Measurements from ENCODE around the gene GPR146.
A peak's percentile ranks its signal among the peaks of the same experiment; 100 is the strongest.

GPR146 gene

DNA sequence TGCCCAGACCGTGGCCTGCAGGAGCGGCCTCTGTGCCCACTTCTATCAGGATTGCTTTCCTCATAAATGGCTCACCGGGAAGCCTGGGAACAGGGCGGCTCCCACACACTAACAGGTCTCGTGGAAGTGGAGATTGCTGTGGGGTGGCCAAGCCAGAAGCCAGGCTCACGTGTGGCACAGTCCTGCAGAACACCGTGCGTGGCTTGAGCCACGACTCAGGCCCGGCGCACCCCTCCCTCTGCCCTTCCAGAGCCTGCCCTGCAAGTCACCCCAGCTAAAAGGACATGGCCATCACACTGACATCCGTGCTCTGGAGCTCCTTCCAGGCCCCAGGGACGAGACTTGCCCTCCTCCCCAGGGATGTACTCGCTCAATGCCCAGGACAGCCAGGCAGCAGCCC is 50.5 kb downstream of the GPR146 start:
- TF ChIP-seq POLR2A (IDR thresholded peaks at IDR 0.05; ENCODE audit: low read length), result no peak
- TF ChIP-seq GATA1 (IDR thresholded peaks at IDR 0.05; ENCODE audit: low read depth, low read length), result no peak
- no peak for DNase-seq

DNA sequence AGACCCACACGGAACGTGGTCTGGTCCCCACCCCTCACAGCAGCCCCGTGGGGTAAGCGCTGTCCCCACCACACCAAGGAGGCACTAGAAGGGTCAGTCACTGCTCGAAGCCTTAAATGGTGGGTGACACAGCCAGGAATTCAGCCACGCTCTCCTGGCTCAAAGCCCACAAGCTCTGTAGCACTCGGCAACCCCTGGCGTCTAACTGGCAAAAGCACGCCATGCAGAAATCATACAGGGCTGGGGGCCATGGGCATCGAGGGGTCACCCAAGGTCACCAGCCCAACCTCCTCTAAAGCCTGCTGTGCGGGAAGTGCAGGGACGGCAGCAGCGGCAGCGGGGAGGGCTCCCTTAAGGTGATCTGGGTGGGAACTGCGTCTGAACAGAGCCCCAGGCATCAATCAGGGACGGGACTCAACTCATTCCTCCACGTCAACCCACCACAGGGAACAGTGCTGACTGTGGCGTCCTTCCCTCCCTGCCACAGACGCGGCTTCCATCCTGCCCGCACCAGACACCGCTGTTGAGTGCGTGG is 51.3 kb downstream of the GPR146 start:
- no peak for TF ChIP-seq GATA1 (IDR thresholded peaks at IDR 0.05; ENCODE audit: low read depth, low read length)
- TF ChIP-seq POLR2A (IDR thresholded peaks at IDR 0.05; ENCODE audit: low read length), result no peak

GRCh38 chr7:1096156-1097119 is 52.1 kb downstream of the GPR146 start:
- no peak for TF ChIP-seq POLR2A (IDR thresholded peaks at IDR 0.05; ENCODE audit: low read length)
- TF ChIP-seq GATA1 (IDR thresholded peaks at IDR 0.05; ENCODE audit: low read depth, low read length), result no peak
- DNase-seq, result peak; percentile 9 to 48

More for the DNA sequence above, 51.3 kb downstream of the GPR146 start:
- no peak for DNase-seq

GRCh38 chr7:1097120-1097504 is 52.8 kb downstream of the GPR146 start:
- DNase-seq, result no peak
- TF ChIP-seq POLR2A (IDR thresholded peaks at IDR 0.05; ENCODE audit: low read length) (no peak), GATA1 (IDR thresholded peaks at IDR 0.05; ENCODE audit: low read depth, low read length) (no peak)

DNA sequence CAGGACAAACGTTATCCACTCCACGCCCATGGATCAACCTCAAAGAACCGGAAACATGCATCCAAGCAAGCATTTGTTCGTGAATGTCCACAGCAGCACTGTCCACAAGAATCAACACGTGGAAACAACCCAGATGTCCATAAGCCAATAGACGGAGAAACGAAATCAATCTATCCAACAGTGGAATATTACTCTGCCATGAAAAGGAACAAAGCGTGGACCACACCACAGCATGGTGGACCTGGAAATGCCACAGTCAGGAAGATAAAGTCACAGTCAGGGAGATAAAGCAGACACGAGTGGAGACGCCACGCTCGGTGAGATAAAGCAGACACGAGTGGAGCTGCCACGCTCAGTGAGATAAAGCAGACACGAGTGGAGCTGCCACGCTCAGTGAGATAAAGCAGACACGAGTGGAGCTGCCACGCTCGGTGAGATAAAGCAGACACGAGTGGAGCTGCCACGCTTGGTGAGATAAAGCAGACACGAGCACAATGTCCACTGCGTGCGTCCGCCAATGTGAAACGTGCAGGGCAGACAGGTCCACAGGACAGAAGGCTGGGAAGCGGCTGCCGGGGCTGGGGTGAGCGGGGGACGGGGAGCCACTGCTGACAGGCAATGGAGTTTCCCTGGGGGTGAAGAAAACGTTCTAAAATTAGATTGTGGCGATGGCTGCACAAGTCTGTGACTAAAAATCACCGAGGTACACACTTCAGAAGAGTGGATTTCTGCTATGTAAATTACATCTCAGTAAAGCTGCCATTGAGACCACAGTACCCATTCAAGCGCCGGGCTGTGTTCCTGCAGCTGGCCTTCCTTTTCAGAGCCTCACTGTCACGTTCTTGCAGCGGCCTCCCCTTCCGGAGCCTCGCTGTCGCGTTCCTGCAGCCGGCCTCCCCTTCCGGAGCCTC is 54.2 kb downstream of the GPR146 start:
- DNase-seq, result no peak
- TF ChIP-seq GATA1 (IDR thresholded peaks at IDR 0.05; ENCODE audit: low read depth, low read length) (no peak), POLR2A (IDR thresholded peaks at IDR 0.05; ENCODE audit: low read length) (no peak)

- TF ChIP-seq GATA1 (IDR thresholded peaks at IDR 0.05; ENCODE audit: low read depth, low read length), result no peak
- TF ChIP-seq POLR2A (IDR thresholded peaks at IDR 0.05; ENCODE audit: low read length), result no peak
- no peak for DNase-seq
Observed at GRCh38 chr7:1099154-1099542, 54.8 kb downstream of the GPR146 start.

GRCh38 chr7:1099637-1100036 is 55.3 kb downstream of the GPR146 start:
- DNase-seq, result no peak
- no peak for TF ChIP-seq GATA1 (IDR thresholded peaks at IDR 0.05; ENCODE audit: low read depth, low read length)
- TF ChIP-seq POLR2A (IDR thresholded peaks at IDR 0.05; ENCODE audit: low read length), result no peak

GRCh38 chr7:1100386-1100785 is 56.0 kb downstream of the GPR146 start:
- TF ChIP-seq POLR2A (IDR thresholded peaks at IDR 0.05; ENCODE audit: low read length) (no peak), GATA1 (IDR thresholded peaks at IDR 0.05; ENCODE audit: low read depth, low read length) (no peak)
- DNase-seq, result no peak

- TF ChIP-seq GATA1 (IDR thresholded peaks at IDR 0.05; ENCODE audit: low read depth, low read length) (no peak), POLR2A (IDR thresholded peaks at IDR 0.05; ENCODE audit: low read length) (no peak)
- no peak for DNase-seq
Observed at GRCh38 chr7:1100834-1101562, 56.7 kb downstream of the GPR146 start.

DNA sequence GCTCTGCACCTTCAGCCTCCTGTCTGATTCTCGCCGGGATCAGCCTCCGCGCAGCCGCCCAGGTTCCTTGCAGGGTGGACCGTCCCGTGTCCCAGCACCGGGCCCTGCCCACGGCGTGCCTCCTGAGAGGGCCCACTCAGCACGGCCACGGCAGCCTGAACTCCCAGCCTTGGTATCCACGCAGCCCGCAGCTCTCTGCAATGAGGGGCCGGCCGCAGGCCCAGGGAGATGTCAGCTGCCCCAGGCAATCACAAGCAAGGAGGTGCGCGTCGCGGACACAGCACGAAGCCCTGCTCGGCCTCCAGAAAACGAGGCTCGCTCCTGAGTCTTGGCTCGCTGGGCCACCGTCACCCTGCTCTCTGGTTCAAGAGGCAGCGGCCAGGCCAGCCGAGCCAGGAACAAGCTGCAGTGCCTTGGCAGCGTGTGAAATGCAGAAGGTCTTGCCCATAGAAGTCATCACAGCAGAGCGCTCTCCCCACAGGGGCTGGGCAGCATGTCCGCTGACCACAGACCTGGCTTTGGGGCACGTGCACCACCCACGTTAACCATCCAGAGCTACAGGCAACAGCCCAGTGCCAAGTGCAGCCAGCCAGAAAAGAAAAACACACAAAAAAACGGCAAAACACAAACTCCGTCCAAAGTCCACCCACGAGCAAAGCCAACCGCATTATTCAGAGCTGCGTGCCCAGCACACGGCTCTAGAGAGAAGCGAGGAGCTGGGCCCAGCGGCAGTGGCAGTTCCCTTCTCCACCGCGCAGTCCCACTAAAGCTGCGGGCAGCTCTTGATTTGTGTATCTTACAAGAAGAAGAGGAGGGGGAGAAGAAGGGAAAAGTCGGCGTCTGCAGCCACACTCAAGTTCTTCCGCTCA is 57.5 kb downstream of the GPR146 start:
- no peak for DNase-seq
- TF ChIP-seq POLR2A (IDR thresholded peaks at IDR 0.05; ENCODE audit: low read length) (no peak), GATA1 (IDR thresholded peaks at IDR 0.05; ENCODE audit: low read depth, low read length) (no peak)

- DNase-seq, result no peak
- TF ChIP-seq POLR2A (IDR thresholded peaks at IDR 0.05; ENCODE audit: low read length) (no peak), GATA1 (IDR thresholded peaks at IDR 0.05; ENCODE audit: low read depth, low read length) (no peak)
Observed at GRCh38 chr7:1103009-1103788, 58.9 kb downstream of the GPR146 start.

Data from erythroblast (primary cell).